Measurements from ENCODE around the gene LRFN4. TPM values are rescaled to one million over a fixed set of nuclear protein-coding genes. Genes with fewer than 3 reads are reported as not detected.

The LRFN4 gene
- total and polyA plus RNA-seq, 2 of the 8 experiments (the other 6 are each of a cell fraction or from before 2014, with no cell fraction given) = 49.8 to 64.3 TPM

GRCh38 chr11:66887526-66887925, 30.7 kb downstream of the LRFN4 start (continued):
- TF ChIP-seq CHD7 (IDR thresholded peaks at IDR 0.05; ENCODE audit: insufficient replicate concordance, low read length) = no peak
- no peak for TF ChIP-seq RFX5 (IDR thresholded peaks at IDR 0.05; ENCODE audit: borderline replicate concordance, low read depth, low read length)
- TF ChIP-seq POLR2AphosphoS5 (IDR thresholded peaks at IDR 0.05; ENCODE audit: low read depth, low read length) = no peak
- TF ChIP-seq USF2 (IDR thresholded peaks at IDR 0.05; ENCODE audit: low read length) = no peak
- no peak for TF ChIP-seq RXRA (IDR thresholded peaks at IDR 0.05; ENCODE audit: insufficient read depth, low read depth, low read length)
- TF ChIP-seq GABPA (IDR thresholded peaks at IDR 0.05; ENCODE audit: borderline replicate concordance, insufficient read depth, low read length) = no peak
- no peak for TF ChIP-seq E2F6 (IDR thresholded peaks at IDR 0.05)
- TF ChIP-seq FOSL1 (IDR thresholded peaks at IDR 0.05; ENCODE audit: insufficient read depth, low read depth, low read length) = no peak

All from H1 (cell line).